HG02571 (cell line): ENCODE results near the gene NTMT1.
"Not testable (repeated sequence)": the region's sequence is repeated elsewhere in the genome, so short reads cannot be mapped to it uniquely, and the experiment has no call there.

Experiments
- ATAC-seq: cut with Tn5 transposase; IDR thresholded peaks from one replicate; pipeline ENCODE4 v1.9.1; 2021; ENCODE audit warnings: mild to moderate bottlenecking, moderate library complexity; ENCODE audit not compliant: unreplicated experiment

The NTMT1 gene

GRCh38 chr9:129635099-129636065, 9.4 kb downstream of the NTMT1 start:
- no peak for ATAC-seq

- not testable (repeated sequence) for ATAC-seq
Observed at GRCh38 chr9:129636343-129636742, 10.4 kb downstream of the NTMT1 start.

- no peak for ATAC-seq
Observed at GRCh38 chr9:129637102-129637501, 11.1 kb downstream of the NTMT1 start.

GRCh38 chr9:129637673-129638439, 11.9 kb downstream of the NTMT1 start:
- ATAC-seq, result no peak

- no peak for ATAC-seq
Observed at GRCh38 chr9:129639034-129639630, 13.2 kb downstream of the NTMT1 start.

DNA sequence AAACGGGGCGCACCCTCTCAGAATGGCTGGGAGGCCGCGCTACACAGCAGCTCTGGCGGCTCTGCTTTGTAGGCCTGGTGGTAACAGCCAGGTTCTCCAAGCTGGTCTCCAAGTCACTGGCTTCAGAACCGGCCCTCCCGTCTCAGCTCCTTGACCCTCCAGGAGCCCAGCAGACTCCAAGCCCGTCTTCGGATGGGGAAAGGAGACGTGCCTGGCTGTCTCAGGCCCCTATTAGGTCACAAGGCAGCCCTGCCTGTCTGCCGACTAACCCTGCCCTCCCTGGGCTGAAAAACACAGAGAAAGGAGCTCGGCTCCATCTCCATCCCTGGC, 13.8 kb downstream of the NTMT1 start:
- ATAC-seq, result no peak

GRCh38 chr9:129640086-129640870, 14.3 kb downstream of the NTMT1 start:
- no peak for ATAC-seq

DNA sequence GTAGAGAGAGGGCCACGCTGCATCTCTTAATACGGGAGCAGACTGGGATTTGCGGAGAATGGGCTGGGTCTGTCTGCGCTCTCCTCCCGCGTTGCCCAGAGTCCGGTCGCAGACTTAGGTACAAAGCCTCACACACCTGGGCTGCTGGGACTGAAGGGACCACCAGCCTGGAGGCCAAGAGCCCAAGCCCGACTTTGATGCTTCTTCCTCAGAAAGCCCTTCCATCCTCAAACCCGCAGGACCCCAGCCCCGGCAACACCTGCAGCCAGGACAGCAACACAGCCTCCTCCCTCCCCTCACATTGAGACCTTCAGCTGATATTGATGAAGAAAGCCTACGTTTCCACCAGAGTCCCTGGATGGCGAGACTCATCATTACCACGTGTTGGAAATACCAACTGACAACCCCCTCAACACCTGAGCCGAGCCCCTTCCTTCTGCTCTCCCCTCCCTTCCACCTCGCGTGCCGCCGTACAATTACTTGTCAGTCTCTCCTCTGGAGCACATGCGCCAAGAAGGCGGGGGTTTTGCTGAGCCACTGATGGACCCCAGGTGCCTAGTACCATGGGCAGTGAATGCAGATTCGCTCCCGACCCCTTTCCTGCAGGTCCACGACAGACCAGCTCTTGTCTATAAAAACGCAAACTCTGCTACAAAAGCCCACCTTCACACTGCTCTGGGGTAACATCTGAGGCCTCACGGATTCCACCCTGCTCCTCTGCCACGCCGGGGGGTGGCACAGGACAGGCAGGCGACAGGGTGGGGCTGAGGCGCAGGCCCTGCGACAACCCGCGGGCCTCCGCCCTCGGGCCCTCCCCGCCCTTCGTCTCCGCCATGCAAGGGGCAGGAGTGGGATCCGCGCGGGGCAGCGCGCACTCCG, 15.1 kb downstream of the NTMT1 start:
- ATAC-seq, result no peak

DNA sequence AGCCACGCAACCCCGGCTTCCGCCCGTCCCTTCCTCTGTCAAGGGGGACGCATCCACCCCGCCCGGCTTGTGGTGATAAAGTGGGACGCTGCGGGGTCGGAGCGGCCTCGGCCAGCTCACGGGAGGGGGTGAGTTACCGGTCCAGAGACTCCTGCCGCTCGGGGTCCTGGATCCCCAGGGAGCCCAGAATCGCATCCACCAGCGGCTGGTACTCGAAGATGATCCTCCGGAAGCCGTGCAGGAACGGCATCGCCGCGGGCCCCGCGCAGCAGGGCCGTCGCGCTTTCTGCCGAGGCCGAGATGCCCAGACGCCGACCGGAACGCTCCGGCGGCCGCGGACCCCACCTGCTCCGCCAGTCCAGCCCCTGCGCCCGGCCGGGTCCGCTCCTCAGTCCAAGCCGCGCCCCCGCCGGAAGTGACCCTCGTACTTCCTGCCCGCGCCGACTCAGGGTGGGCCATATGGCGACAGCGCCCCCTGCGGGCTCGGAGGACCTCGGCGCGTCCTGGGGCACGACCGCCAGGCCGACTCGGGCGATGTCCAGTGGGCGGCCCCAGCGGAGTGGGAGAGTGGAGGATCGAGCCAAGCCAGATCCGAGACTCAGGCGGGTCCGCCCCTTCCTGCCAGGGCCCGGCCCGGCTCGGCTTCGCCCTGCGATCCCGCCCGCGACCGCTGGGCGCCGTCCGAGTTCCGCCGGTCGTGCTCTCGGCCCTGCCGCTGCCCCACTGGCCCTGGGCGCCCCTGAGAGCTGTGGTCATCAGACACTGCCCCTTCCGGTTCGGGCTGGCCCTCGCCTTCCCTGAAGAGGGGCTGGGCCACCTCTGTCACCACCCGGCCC, 16.0 kb downstream of the NTMT1 start, which contains the start of gene ASB6:
Gene ASB6, minus strand, starts transcription at position 402 of the 836 bp plus-strand sequence. Its CDS starts 152 bp downstream, at position 250.
- peak; percentile 85 for ATAC-seq

DNA sequence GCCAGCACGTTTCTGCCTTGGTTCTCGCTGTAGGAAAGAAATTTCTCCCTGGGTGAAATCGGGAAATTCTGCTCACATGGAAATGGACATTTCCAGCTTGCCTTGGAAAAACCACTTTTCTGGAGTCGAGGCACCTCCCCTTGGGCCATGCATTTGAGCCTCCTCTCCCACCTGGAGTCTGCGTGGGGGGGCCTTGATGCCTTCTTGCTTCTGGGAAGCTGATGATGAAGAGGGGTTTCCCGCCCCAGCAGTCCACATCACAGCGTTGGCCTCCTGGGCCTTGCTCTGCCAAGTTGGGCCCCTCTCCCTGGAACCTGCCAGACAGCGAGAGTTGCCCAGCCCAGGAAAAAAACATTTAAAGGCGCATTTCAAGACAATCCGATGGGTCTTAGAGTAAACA, 17.7 kb downstream of the NTMT1 start:
- ATAC-seq, result no peak

DNA sequence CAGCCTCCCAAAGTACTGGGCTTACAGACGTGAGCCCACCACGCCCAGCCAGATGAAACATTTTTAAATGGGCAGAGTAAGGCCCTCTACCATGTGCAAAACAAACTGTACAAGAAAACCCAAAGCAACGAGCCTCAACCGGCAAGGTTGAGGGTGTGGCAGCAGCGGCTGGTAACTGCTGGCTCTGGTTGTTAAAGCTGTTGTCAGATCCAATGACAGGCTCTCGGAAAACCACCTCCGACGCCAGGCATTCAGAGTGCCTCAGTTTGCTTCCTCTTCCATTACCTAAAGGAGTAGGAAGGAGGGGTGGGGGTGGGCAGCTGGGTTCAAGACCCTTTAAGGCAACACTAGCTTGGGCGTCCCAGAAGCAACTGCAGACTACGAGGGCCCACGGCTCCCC, 18.4 kb downstream of the NTMT1 start:
- no peak for ATAC-seq

- no peak for ATAC-seq
Observed at GRCh38 chr9:129644902-129645301, 18.9 kb downstream of the NTMT1 start.

- no peak for ATAC-seq
Observed at GRCh38 chr9:129646252-129646651, 20.3 kb downstream of the NTMT1 start.

- ATAC-seq, result no peak
Observed at GRCh38 chr9:129646654-129647053, 20.7 kb downstream of the NTMT1 start.

DNA sequence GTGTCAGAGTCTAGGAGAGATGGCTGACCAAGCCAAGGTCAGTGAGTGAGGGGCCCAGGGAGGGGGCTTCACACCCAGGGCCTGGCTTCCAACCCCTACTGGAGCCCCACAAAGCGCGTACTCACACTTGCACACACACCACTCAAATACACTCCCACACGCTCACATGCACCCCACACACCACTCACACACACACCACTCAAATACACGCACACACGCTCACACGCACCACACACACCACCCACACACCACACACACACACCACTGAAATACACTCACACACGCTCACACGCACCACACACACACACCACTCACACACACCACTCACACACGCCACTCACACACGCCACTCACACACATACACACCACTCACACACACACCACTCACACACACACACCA, 21.7 kb downstream of the NTMT1 start:
- ATAC-seq, result no peak

DNA sequence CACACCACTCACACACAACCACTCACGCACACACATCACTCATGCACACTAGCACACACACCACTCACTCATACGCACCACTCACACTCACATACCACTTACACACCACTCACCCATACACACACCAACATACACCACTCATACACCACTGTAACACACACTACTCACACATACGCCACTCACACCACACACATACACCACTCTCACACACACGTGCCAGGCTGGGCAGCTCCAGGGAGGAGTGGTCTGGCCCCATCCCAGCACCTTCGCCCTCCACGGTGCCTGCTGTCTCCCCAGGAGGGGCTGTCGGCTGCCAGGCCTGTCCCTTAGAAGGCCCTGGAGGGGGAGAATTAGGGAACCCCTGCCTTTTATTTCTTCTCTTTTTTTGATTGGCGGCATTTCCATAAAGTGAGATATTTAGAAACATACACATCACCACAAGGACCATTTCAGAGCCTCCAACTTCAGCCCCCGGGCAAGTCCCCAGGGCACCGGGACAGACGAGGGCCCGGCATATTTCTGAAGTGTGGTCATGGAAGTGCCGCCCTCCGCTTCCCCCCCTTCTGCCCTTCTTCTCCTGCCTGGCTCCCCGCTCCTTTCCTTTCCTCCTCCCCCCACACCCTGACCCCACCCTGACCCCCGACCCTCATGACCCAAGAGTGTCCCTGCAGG, 22.3 kb downstream of the NTMT1 start:
- no peak for ATAC-seq

GRCh38 chr9:129648764-129649115, 22.8 kb downstream of the NTMT1 start:
- ATAC-seq, result no peak
